Karpas-422 (cell line): ENCODE data around the gene DUSP14. TPM values are rescaled to one million over a fixed set of nuclear protein-coding genes. Genes with fewer than 3 reads are reported as not detected.

Experiments
- DNase-seq: peaks from one replicate; pipeline ENCODE4 v3.0.0-alpha.2; 2015
- H2AFZ ChIP-seq: fragments of 200-600 bp; sonication (generic); 2 replicates; pipeline ENCODE4 v1.6.1; 2014; ENCODE audit warnings: antibody characterized with exemption, low read length, mixed read lengths
- H3K27ac ChIP-seq: fragments of 200-600 bp; sonication (generic); 2 replicates; pipeline ENCODE4 v1.5.1; 2014; ENCODE audit warnings: mild to moderate bottlenecking, low read length, moderate library complexity
- H3K27me3 ChIP-seq: fragments of 200-600 bp; sonication (generic); 2 replicates; pipeline ENCODE4 v1.6.1; 2014; ENCODE audit warnings: low read length, mixed read lengths
- H3K36me3 ChIP-seq: fragments of 200-600 bp; sonication (generic); 2 replicates; pipeline ENCODE4 v1.6.1; 2014; ENCODE audit warnings: low read length, mixed read lengths; ENCODE audit not compliant: insufficient read depth
- H3K4me1 ChIP-seq: fragments of 200-600 bp; sonication (generic); 2 replicates; pipeline ENCODE4 v1.6.1; 2014; ENCODE audit warnings: mild to moderate bottlenecking, low read length, mixed read lengths
- H3K4me2 ChIP-seq: fragments of 200-600 bp; sonication (generic); 2 replicates; pipeline ENCODE4 v1.6.1; 2014; ENCODE audit warnings: low read length, low read depth, mild to moderate bottlenecking; ENCODE audit not compliant: poor library complexity, severe bottlenecking
- H3K4me3 ChIP-seq: fragments of 200-600 bp; sonication (generic); 2 replicates; pipeline ENCODE4 v1.5.1; 2014; ENCODE audit warnings: mild to moderate bottlenecking, antibody characterized with exemption, low read length, mixed read lengths
- H3K79me2 ChIP-seq: fragments of 200-600 bp; sonication (generic); 2 replicates; pipeline ENCODE4 v1.6.1; 2014; ENCODE audit warnings: mild to moderate bottlenecking, low read length, mixed read lengths
- H3K9ac ChIP-seq: fragments of 200-600 bp; sonication (generic); 2 replicates; pipeline ENCODE4 v1.6.0; 2014; ENCODE audit warnings: low read length
- H3K9me2 ChIP-seq: fragments of 200-600 bp; sonication (generic), shearing (Covaris generic); replicated peaks from 2 replicates; pipeline ENCODE4 v1.6.0; 2014; ENCODE audit warnings: mild to moderate bottlenecking, low read length, moderate library complexity; ENCODE audit not compliant: insufficient read depth
- H3K9me3 ChIP-seq: fragments of 300-700, 200-600 bp; sonication (generic); 2 replicates; pipeline ENCODE4 v1.6.1; 2014; ENCODE audit warnings: low read length, mixed read lengths
- H4K20me1 ChIP-seq: fragments of 200-600 bp; sonication (generic); 2 replicates; pipeline ENCODE4 v1.6.1; 2014; ENCODE audit warnings: mild to moderate bottlenecking, antibody characterized with exemption, low read length, low read depth; ENCODE audit not compliant: insufficient read depth
- total RNA-seq: library from RNA; depleted of rRNA; stranded (reverse); fragments of >200 nt; shearing (Covaris generic); gene quantifications from 2 replicates; pipeline ENCODE4 v1.2.3, GENCODE V29; 2014; ENCODE audit warnings: low replicate concordance

DUSP14 gene
- total RNA-seq, 1 experiment from 2014 or later, result 12.2 TPM

DNA sequence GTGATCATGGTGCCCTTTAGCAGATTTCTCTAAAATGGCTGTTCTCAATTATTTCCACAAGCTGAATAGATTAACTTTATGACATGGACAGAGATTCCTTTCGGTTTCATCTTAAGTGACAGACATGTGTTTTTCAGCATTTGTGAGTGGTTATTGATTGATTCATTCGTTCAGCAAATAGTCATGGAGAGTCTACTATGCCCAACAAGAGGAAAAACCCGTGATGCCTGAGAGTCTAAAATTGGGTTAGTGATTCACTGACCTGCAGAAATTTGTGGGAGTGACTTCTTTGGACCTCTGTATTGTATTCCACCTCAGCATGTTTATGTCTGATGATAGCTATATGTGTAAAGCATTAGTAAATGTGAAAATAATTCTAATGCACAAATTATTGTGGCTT lies 28.0 kb upstream of the DUSP14 start:
- Histone ChIP-seq H3K79me2 (no peaks in the 10 kb centered on the region), H3K9me2 (no peaks in the 10 kb centered on the region), H3K9me3 (no peaks in the 10 kb centered on the region), H3K9ac (no peak overlapping the region), H3K4me1 (no peaks in the 10 kb centered on the region), H4K20me1 (no peaks in the 10 kb centered on the region), H3K27me3 (no peaks in the 10 kb centered on the region), H3K27ac (no peak overlapping the region), H3K4me3 (no peak overlapping the region), H2AFZ (no peak overlapping the region), H3K36me3 (peaks cover 18% of the 10 kb centered on the region; the same call in 1 of the 2 replicates), H3K4me2 (no peak overlapping the region)
- no peak for DNase-seq

DNA sequence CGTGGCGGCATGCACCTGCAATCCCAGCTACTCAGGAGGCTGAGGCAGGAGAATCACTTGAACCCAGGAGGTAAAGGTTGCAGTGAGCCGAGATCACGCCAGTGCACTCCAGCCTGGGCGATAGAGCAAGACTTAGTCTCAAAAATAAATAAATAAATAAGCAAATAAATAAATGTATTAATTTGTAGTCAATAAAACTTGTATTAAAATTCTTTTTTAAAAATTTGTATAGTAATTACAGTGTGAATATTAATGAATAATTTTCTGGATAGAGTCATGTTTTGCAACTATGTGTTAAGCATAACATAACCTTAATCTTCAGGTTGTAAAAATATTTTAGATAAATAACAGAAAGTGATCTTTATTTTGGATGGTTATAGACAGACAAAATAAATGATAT lies 27.2 kb upstream of the DUSP14 start:
- Histone ChIP-seq H4K20me1 (no peaks in the 10 kb centered on the region), H3K79me2 (no peaks in the 10 kb centered on the region), H3K36me3 (peaks cover 24% of the 10 kb centered on the region), H3K27ac (no peak overlapping the region), H3K9me2 (no peaks in the 10 kb centered on the region), H2AFZ (no peak overlapping the region), H3K4me3 (no peak overlapping the region), H3K9ac (no peak overlapping the region), H3K27me3 (no peaks in the 10 kb centered on the region), H3K9me3 (no peaks in the 10 kb centered on the region), H3K4me2 (no peak overlapping the region), H3K4me1 (no peaks in the 10 kb centered on the region)
- DNase-seq, result no peak

DNA sequence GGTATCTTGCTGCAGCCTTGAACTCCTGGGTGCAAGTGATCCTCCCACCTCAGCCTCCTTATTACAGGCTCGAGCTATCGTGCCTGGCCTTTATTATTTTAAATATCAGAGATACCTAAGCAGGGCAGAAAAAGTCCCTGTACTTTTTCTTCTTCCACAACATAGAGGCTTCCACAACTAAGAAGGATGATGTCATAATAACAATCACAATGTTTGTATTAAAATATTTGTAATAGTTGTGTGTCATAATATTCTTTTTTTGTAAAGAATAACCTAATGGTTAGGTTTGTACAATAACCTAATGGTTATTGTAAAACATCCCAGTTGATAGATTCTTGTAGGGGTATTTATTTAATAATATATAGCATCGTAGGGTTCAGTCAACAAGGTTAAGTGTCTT lies 26.7 kb upstream of the DUSP14 start:
- H3K79me2 ChIP-seq, result no peaks in the 10 kb centered on the region
- no peak overlapping the region for H3K4me2 ChIP-seq
- H3K9ac ChIP-seq, result no peak overlapping the region
- H3K9me3 ChIP-seq, result no peaks in the 10 kb centered on the region
- H4K20me1 ChIP-seq, result no peaks in the 10 kb centered on the region
- no peak overlapping the region for H3K4me3 ChIP-seq
- no peaks in the 10 kb centered on the region for H3K9me2 ChIP-seq
- no peak overlapping the region for H2AFZ ChIP-seq
- no peak for DNase-seq
- no peaks in the 10 kb centered on the region for H3K4me1 ChIP-seq
- no peaks in the 10 kb centered on the region for H3K27me3 ChIP-seq
- no peak overlapping the region for H3K27ac ChIP-seq
- H3K36me3 ChIP-seq, result peaks cover 25% of the 10 kb centered on the region

DNA sequence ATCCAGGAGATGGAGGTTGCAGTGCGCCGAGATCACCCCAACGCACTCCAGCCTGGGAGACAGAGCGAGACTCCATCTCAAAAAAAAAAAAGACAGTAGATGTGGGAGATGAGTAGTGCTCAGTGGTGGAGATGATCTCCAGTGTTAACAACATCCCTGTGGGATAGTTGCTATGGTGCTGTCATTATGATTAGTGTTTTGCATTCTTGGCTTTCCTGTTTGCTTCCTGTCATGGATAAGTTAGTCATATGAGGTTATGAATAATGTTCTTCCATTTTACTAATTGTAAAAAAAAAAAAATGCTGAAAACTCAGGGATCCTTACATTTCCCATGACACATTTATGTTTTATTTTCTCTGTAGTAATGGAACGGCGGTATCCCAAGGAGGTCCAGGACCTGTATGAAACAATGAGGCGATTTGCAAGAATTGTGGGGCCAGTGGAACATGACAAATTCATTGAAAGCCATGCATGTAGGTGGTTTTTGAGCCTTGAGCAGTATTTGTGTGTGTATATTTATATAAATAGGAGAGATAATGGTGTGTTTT lies 24.5 kb upstream of the DUSP14 start:
- H3K4me1 ChIP-seq, result no peaks in the 10 kb centered on the region
- H3K4me3 ChIP-seq, result no peak overlapping the region
- no peak overlapping the region for H3K9ac ChIP-seq
- H4K20me1 ChIP-seq, result no peaks in the 10 kb centered on the region
- no peak for DNase-seq
- H3K9me3 ChIP-seq, result no peaks in the 10 kb centered on the region
- H3K36me3 ChIP-seq, result peaks cover 32% of the 10 kb centered on the region
- no peak overlapping the region for H3K4me2 ChIP-seq
- H3K27me3 ChIP-seq, result no peaks in the 10 kb centered on the region
- H3K9me2 ChIP-seq, result no peaks in the 10 kb centered on the region
- no peak overlapping the region for H2AFZ ChIP-seq
- H3K79me2 ChIP-seq, result no peaks in the 10 kb centered on the region
- no peak overlapping the region for H3K27ac ChIP-seq

DNA sequence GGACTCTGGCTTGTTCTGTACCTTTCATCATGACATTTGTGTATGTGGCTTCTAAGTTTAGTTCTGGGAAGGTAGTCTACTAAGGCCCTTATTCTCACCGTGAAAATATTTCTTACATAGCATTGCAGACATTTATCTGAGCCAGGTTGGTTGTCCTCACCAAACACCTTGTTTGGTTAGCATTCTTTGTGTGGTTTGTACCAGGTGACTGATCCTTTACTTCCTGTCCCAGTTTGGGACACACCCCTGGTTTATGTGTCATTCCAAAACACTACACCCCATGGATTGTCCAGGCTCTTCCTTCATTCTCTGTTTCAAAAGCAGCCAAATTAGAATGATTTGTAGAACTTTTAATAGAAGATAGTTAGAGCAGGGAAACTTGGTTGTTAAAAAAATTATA lies 23.2 kb upstream of the DUSP14 start:
- Histone ChIP-seq H3K27ac (no peak overlapping the region), H3K4me3 (no peak overlapping the region), H3K4me1 (no peaks in the 10 kb centered on the region), H3K9me3 (no peaks in the 10 kb centered on the region), H2AFZ (no peak overlapping the region), H4K20me1 (no peaks in the 10 kb centered on the region), H3K79me2 (no peaks in the 10 kb centered on the region), H3K4me2 (no peak overlapping the region), H3K36me3 (peaks cover 38% of the 10 kb centered on the region), H3K27me3 (no peaks in the 10 kb centered on the region), H3K9me2 (no peaks in the 10 kb centered on the region), H3K9ac (no peak overlapping the region)
- DNase-seq, result no peak

DNA sequence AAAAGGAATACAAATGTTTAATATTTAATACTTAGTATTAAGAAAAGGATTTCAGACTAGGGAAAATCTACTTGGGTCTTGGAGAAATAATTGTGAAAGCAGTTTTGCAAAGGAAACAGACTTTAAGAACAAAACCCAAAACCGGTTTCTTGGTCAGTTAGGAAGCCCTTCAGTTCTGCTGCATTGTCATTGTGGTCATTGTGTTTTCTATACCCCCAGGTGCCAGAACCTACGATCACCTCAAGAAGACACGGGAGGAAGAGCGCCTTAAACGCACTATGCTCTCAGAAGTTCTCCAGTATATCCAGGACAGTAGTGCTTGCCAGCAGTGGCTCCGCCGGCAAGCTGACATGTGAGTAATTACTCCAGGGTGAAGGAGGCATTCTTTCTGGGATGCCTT lies 19.5 kb upstream of the DUSP14 start:
- Histone ChIP-seq H3K27ac (no peak overlapping the region), H3K4me1 (no peaks in the 10 kb centered on the region), H3K4me2 (no peak overlapping the region), H3K9ac (no peak overlapping the region), H2AFZ (no peak overlapping the region), H3K4me3 (no peak overlapping the region), H4K20me1 (no peaks in the 10 kb centered on the region), H3K36me3 (peaks cover 41% of the 10 kb centered on the region), H3K9me3 (no peaks in the 10 kb centered on the region), H3K9me2 (no peaks in the 10 kb centered on the region), H3K79me2 (no peaks in the 10 kb centered on the region), H3K27me3 (no peaks in the 10 kb centered on the region)
- no peak for DNase-seq

DNA sequence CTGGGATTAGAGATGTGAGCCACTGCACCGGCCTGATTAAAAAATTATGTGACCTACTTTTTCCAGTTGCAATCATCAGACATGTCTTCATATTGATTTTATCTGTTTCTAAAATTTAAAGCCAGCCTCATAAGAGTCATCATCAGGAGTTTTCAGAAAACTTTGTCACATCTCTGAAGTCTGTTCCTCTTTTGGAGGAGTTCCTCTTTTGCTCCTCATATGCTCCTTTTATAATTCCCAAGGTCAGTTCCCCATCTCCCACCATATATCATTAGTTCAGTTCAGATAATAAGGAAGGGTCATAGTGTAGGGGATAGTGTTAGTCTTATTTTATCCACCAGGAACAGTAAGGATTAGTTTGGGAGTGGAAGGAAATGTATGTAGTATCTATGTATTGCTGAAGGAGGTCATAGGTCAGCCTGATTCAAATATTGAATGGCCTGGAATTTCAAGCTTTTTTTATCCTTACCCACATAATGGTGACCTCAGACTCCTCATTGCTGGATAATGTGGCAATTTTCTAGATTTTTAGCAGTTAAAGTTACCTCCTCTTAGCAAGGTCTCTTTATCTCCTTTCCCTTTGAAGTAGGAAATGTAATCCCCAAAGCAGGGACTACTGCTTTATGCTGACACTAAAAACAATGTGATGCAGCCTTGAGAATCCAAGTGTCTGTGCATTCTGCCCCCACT lies 13.8 kb upstream of the DUSP14 start:
- Histone ChIP-seq H3K9me3 (no peaks in the 10 kb centered on the region), H4K20me1 (no peaks in the 10 kb centered on the region), H3K4me3 (no peak overlapping the region), H3K27ac (no peak overlapping the region), H3K36me3 (peaks cover 46% of the 10 kb centered on the region), H3K27me3 (no peaks in the 10 kb centered on the region), H3K4me1 (no peaks in the 10 kb centered on the region), H3K9me2 (no peaks in the 10 kb centered on the region), H3K9ac (no peak overlapping the region), H2AFZ (no peak overlapping the region), H3K79me2 (no peaks in the 10 kb centered on the region), H3K4me2 (no peak overlapping the region)
- DNase-seq, result no peak

DNA sequence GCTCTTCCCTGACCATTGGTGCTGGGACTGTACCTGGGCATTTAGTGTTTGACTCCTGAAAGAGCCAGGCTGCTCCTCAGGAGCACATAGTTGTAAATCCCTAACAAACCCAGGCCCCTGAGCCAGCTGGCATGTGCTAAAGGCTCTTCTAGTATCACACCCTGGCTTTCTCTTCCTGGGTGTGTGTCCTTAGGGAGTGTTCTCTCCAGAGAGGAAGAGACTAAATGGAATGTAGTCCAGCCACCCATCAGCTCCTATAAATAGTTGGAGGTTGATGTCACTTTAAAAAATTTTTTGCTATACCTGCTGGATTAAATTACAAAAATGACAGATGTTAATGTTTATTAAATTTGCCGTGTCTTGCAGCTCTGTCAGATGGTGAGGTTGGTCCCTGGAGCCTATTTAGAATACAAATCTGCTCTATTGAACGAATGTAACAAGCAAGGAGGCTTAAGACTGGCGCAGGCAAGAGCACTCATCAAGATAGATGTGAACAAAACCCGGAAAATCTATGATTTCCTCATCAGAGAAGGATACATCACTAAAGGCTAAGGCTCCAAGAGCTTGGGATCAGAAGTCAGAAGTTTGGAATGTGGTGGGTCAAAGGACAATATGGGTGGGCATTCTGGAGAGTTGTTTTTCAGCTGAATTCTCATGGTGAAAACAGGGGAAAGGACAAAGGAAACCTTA lies 13.1 kb upstream of the DUSP14 start:
- H3K9ac ChIP-seq, result no peak overlapping the region
- DNase-seq, result no peak
- no peak overlapping the region for H3K4me2 ChIP-seq
- peaks cover 43% of the 10 kb centered on the region for H3K36me3 ChIP-seq
- no peak overlapping the region for H3K27ac ChIP-seq
- no peaks in the 10 kb centered on the region for H4K20me1 ChIP-seq
- no peak overlapping the region for H3K4me3 ChIP-seq
- H3K79me2 ChIP-seq, result no peaks in the 10 kb centered on the region
- no peak overlapping the region for H2AFZ ChIP-seq
- H3K9me2 ChIP-seq, result no peaks in the 10 kb centered on the region
- no peaks in the 10 kb centered on the region for H3K4me1 ChIP-seq
- no peaks in the 10 kb centered on the region for H3K9me3 ChIP-seq
- H3K27me3 ChIP-seq, result no peaks in the 10 kb centered on the region
